HUES48 (cell line): ENCODE measurements around the gene C2.
A peak's percentile ranks its signal among the peaks of the same experiment; 100 is the strongest.
"Not testable (repeated sequence)": the region's sequence is repeated elsewhere in the genome, so short reads cannot be mapped to it uniquely, and the experiment has no call there.

Experiments used
- H3K27ac ChIP-seq: one replicate; pipeline ENCODE4 v1.7.0; 2013; ENCODE audit warnings: low read depth, low read length, inconsistent platforms
- H3K27me3 ChIP-seq: 2 replicates; pipeline ENCODE4 v1.6.1; 2013; ENCODE audit warnings: mild to moderate bottlenecking, low read length; ENCODE audit not compliant: control insufficient read depth, insufficient read depth
- H3K36me3 ChIP-seq: 2 replicates; pipeline ENCODE4 v1.6.1; 2013; ENCODE audit warnings: low read length; ENCODE audit not compliant: control insufficient read depth, insufficient read depth
- H3K4me1 ChIP-seq: 2 replicates; pipeline ENCODE4 v1.6.1; 2013; ENCODE audit warnings: mild to moderate bottlenecking, low read length; ENCODE audit not compliant: control insufficient read depth, insufficient read depth
- H3K4me3 ChIP-seq: 2 replicates; pipeline ENCODE4 v1.5.1; 2013; ENCODE audit warnings: mild to moderate bottlenecking, low read depth, low read length
- H3K9ac ChIP-seq: 2 replicates; pipeline ENCODE4 v1.6.1; 2013; ENCODE audit warnings: mild to moderate bottlenecking, low read depth, low read length, moderate library complexity
- H3K9me3 ChIP-seq: 2 replicates; pipeline ENCODE4 v1.6.1; 2013; ENCODE audit warnings: low read length; ENCODE audit not compliant: control insufficient read depth, insufficient read depth

Gene C2

DNA sequence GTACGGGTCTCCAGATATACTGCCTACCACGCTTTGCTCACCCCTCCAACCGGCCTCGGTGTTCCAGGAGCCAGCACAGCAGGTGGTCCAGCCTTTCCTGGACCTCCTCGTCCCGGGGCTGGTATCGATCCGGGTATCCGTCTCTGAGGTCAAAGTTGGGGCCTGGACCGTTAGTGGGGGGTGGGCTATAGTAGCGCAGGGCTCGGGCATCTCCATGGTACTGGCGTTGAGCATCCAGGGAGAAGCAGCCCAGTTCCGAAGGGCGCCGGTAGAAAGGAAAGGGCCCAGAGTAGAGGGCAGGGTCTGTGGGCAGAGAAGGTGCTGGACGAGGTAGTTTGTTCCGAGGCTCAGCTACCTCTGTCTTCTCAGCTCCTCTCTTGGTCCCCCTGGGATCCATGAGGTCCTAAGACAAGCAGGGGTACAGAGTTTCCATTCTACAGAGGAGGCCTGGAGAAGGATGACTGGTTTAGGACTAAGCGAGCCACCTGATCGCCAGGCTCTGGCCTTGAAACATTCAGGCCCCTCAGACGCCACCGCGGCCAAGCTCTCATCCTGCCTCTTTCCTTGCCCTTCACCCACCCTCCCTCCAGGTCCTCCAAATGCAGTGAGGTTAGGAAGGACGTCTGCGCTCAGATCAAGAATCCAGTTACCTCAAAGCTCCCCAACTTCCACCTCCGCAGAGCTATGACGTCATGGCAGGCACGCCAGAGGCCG, 43.9 kb downstream of the C2 start:
- H3K27me3 ChIP-seq, result no peaks in the 10 kb centered on the region
- peak overlapping the region; percentile 99 for H3K27ac ChIP-seq
- no peaks in the 10 kb centered on the region for H3K9me3 ChIP-seq
- no peaks in the 10 kb centered on the region for H3K4me1 ChIP-seq
- H3K9ac ChIP-seq, result peak overlapping the region; percentile 77
- peaks cover 40% of the 10 kb centered on the region for H3K36me3 ChIP-seq
- peak overlapping the region; percentile 92 for H3K4me3 ChIP-seq

DNA sequence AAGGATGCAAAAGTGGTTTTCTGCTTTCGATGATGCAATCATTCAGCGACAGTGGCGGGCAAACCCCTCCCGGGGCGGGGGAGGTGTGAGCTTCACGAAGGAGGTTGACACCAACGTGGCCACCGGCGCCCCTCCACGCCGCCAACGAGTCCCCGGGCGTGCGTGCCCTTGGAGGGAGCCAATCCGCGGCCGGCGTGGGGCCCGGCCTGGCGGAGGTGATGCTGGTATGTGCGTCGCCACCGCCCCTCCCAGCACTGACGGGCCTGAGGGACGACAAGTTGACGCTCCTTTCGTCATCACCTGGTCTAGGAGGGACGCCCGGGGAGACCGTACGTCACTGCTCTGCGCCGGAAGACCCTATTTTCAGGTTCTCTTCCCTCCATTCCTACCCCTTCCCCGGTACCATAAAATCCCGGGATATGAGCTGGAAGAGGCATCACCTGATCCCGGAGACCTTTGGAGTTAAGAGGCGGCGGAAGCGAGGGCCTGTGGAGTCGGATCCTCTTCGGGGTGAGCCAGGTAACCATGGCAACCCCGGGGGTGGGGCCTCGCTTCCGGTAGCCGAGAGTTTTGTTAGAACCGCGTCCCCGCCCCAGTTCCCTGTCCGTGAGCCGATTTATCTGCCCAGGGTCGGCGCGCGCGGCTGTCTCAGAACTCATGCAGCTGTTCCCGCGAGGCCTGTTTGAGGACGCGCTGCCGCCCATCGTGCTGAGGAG, 44.6 kb downstream of the C2 start, which contains the start of gene DXO:
Gene DXO (minus strand): TSS at position 146 of the 716 bp plus-strand sequence. CDS start 463 bp downstream, outside the sequence.
- H3K9ac ChIP-seq, result peak within 1 kb of the TSS; percentile 77
- H3K4me3 ChIP-seq, result peak within 1 kb of the TSS; percentile 92
- no peaks in the 10 kb centered on the region for H3K4me1 ChIP-seq
- H3K27me3 ChIP-seq, result no peaks in the 10 kb centered on the region
- peaks cover 33% of the 10 kb centered on the region for H3K36me3 ChIP-seq
- peak within 1 kb of the TSS; percentile 99 for H3K27ac ChIP-seq
- no peaks in the 10 kb centered on the region for H3K9me3 ChIP-seq

DNA sequence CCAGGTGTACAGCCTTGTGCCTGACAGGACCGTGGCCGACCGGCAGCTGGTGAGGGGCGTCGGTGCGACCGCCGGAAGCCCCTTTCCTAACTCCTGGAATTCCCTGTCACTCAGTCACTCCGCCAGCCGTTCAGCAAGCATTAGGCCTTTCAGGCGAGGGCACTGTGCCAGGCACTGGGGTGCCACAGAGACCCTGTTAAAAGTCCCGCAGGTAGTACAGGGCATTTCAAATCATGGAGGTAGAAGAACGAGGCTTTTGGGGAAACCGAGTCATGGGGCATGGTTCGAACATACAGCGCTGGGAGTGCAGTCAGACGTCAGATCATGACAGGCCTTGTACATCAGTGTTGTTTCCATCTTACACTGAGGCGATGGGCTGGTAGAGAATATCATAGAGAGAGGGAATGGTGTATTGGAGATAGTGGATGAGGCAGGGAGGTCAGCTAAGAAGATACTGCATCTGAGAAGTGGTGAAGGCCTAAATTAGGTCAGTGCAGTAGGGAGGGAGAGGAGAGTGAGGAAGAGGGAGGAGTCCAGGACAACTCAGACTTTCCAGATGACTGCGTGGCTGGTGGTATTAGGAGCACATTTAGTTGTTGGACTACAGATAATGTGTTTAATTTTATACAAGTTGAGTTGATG, 45.3 kb downstream of the C2 start:
- Histone ChIP-seq H3K4me1 (no peaks in the 10 kb centered on the region), H3K9me3 (no peaks in the 10 kb centered on the region), H3K4me3 (peak overlapping the region; percentile 92), H3K27ac (peak overlapping the region; percentile 99), H3K27me3 (no peaks in the 10 kb centered on the region), H3K36me3 (peaks cover 26% of the 10 kb centered on the region), H3K9ac (peak overlapping the region; percentile 77; the same call in 1 of the 2 replicates)

DNA sequence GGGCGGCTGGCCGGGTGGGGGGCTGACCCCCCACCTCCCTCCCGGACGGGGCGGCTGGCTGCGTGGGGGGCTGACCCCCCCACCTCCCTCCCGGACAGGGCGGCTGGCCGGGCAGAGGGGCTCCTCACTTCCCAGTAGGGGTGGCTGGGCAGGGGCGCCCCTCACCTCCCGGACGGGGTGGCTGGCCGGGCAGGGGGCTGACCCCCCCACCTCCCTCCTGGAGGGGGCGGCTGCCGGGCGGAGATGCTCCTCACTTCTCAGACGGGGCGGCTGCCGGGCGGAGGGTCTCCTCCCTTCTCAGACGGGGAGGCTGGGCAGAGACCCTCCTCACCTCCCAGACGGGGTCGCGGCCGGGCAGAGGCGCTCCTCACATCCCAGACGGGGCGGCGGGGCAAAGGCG, 48.5 kb downstream of the C2 start:
- H3K9me3 ChIP-seq, H3K36me3 ChIP-seq, H3K27me3 ChIP-seq, H3K9ac ChIP-seq, H3K4me1 ChIP-seq, H3K4me3 ChIP-seq, H3K27ac ChIP-seq: not testable (repeated sequence)

DNA sequence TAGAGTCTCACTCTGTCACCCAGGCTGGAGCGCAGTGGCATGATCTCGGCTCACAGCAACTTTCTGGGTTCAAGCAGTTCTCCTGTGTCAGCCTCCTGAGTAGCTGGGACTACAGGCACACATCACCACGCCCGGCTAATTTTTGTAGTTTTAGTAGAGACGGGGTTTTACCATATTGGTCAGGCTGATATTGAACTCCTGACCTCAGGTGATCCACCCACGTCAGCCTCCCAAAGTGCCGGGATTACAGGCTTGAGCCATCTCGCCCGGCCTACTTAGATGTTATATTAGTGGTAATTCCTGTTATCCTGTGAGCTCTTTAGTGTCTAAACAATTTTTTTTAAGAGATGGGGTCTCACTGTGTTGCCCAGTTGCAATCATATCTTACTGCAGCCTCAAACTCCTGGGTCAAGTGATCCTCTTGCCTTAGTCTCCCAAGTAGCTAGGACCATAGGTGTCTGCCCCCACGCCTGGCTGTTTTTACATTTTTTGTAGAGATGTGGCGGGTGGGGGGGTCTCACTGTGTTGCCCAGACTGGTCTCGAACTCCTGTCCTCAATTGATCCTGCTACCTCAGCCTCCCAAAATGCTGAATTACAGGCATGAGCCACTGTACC, 50.4 kb downstream of the C2 start:
- H3K36me3 ChIP-seq, result peaks cover 7% of the 10 kb centered on the region; the same call in 1 of the 2 replicates
- H3K9ac ChIP-seq, result no peak overlapping the region
- no peak overlapping the region for H3K27ac ChIP-seq
- no peaks in the 10 kb centered on the region for H3K9me3 ChIP-seq
- no peak overlapping the region for H3K4me3 ChIP-seq
- no peaks in the 10 kb centered on the region for H3K27me3 ChIP-seq
- no peaks in the 10 kb centered on the region for H3K4me1 ChIP-seq

DNA sequence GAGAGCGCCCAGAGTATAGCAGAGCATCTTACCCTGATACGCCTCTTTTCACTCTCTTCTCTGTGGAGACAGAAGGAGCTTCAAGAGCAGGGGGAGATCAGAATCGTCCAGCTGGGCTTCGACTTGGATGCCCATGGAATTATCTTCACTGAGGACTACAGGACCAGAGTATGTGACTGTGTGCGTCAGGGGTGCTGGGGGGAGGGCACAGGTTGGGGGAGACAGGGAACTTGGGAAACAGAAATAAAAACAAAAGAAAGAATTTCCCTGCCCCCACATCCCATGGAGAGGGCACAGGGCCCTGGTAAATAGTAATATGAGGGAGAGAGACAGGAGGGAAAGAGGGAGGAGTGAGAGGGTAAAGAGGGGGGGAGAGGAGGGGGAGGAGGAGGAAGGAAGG, 51.3 kb downstream of the C2 start:
- no peaks in the 10 kb centered on the region for H3K27me3 ChIP-seq
- no peak overlapping the region for H3K27ac ChIP-seq
- H3K36me3 ChIP-seq, result peaks cover 7% of the 10 kb centered on the region; the same call in 1 of the 2 replicates
- no peak overlapping the region for H3K9ac ChIP-seq
- H3K4me1 ChIP-seq, result no peaks in the 10 kb centered on the region
- no peak overlapping the region for H3K4me3 ChIP-seq
- H3K9me3 ChIP-seq, result no peaks in the 10 kb centered on the region

DNA sequence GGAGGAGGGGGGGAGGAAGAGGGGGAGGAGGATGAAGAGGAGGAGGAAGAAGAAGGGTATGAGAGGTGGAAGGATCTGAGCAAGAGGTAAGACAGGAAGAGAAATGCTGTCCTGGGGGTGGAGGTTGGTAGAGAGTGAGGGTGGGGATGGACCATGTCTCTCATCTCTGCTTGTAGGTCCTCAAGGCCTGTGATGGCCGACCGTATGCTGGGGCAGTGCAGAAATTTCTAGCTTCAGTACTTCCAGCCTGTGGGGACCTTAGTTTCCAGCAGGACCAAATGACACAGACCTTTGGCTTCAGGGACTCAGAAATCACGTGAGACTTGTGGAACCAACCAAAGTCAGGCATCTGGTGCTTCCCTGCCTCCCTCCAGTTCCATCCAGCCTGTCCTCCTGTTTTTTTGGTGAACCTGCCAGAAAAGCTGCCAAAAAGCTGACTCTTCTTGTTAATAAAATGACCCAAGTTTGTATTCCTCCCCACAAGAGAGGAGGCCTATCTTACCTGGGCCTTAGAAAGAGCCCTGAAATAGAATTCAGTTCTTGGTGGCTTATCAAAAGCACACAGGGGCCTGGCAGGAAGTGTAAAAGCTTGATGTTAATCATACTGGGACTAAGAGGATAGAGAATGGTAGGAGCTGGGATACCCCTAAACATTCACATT, 51.9 kb downstream of the C2 start:
- Histone ChIP-seq H3K4me1 (no peaks in the 10 kb centered on the region), H3K9ac (no peak overlapping the region), H3K9me3 (no peaks in the 10 kb centered on the region), H3K4me3 (no peak overlapping the region), H3K27ac (no peak overlapping the region), H3K27me3 (no peaks in the 10 kb centered on the region), H3K36me3 (peaks cover 7% of the 10 kb centered on the region; the same call in 1 of the 2 replicates)

DNA sequence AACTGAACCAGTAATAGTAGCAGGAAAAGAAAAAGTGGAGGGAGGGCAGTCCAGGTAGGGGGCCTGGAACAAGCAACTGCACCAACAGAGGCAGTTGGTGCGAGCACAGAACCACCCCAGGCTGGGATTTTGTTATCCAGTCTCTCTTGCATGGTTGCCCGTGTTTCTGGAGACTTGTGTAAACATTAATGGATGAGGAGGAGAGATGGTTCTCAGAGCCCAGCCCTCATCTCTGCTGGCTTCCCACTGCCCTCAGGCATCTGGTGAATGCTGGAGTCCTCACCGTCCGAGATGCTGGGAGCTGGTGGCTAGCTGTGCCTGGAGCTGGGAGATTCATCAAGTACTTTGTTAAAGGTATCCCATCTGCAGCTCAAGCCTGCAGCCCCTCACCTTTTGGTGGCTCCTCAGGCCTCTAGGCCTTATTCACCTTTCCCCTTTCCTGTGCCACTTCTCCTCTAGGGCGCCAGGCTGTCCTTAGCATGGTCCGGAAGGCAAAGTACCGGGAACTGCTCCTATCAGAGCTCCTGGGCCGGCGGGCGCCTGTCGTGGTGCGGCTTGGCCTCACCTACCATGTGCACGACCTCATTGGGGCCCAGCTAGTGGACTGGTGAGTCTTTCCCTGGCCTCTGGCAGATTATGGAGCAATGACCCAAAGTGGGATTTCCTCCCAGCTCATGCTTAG, 52.8 kb downstream of the C2 start:
- not testable (repeated sequence) for H3K9me3 ChIP-seq, H3K4me3 ChIP-seq, H3K27ac ChIP-seq, H3K27me3 ChIP-seq, H3K36me3 ChIP-seq, H3K9ac ChIP-seq, H3K4me1 ChIP-seq

DNA sequence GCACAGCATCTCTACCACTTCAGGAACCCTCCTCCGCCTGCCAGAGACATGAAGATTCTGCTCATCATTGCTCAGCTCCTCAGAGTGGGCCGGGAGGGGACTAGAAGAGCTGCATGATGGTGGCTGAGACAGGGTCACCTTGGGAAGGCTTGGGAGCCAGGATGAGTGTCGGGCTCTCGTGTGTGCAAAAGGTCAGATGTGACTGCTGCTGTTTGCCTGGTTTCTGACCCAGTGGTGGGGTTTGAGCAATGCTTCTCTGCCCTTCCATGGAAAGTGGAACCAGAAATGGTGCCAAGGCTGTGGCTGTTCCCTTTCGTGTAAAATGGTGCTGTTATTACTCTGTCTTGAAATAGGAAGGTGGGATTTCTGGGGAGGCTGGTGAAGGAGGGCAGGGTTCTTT, 53.5 kb downstream of the C2 start:
- not testable (repeated sequence) for H3K27ac ChIP-seq

DNA sequence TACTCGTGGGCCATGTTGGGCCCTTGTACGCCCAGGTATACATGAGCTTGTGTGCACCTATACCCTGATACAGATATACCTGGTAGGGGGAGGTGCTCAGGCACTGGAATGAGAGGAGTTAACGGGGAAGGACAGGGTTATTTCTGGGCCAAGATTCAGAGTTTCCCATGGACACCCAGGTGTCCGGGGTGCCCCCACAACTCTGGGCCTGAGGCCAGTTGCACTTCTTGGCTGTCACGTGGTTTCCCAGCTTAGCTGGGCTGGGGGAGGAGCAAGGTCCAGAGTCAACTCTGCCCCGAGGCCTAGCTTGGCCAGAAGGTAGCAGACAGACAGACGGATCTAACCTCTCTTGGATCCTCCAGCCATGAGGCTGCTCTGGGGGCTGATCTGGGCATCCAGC, 54.2 kb downstream of the C2 start, which contains the start of gene C4A:
Gene C4A (plus strand): TSS at position 314 of the 400 bp plus-strand sequence. CDS start 51 bp downstream, at position 365.
- H3K4me3 ChIP-seq, H3K27me3 ChIP-seq: not testable (repeated sequence)

More for the DNA sequence above, 53.5 kb downstream of the C2 start:
- not testable (repeated sequence) for H3K36me3 ChIP-seq, H3K4me1 ChIP-seq, H3K27me3 ChIP-seq, H3K9me3 ChIP-seq, H3K9ac ChIP-seq, H3K4me3 ChIP-seq

More for the DNA sequence above, 54.2 kb downstream of the C2 start, which contains the start of gene C4A:
- H3K27ac ChIP-seq, H3K9ac ChIP-seq, H3K4me1 ChIP-seq, H3K9me3 ChIP-seq, H3K36me3 ChIP-seq: not testable (repeated sequence)
